Activated CD4-positive, alpha-beta T cell treated with anti-CD3 and anti-CD28 coated beads, Interleukin-10, Interleukin-2, amounts not matched to agents 100 ng/mL and 50 ng/mL, durations not matched to agents 16 hours and 8 hours (primary cell): Measurements from ENCODE around the gene DAB1.

Experiments used
- DNase-seq: peaks from one replicate; pipeline ENCODE4 v3.0.0-alpha.2; 2020

DAB1 gene

DNA sequence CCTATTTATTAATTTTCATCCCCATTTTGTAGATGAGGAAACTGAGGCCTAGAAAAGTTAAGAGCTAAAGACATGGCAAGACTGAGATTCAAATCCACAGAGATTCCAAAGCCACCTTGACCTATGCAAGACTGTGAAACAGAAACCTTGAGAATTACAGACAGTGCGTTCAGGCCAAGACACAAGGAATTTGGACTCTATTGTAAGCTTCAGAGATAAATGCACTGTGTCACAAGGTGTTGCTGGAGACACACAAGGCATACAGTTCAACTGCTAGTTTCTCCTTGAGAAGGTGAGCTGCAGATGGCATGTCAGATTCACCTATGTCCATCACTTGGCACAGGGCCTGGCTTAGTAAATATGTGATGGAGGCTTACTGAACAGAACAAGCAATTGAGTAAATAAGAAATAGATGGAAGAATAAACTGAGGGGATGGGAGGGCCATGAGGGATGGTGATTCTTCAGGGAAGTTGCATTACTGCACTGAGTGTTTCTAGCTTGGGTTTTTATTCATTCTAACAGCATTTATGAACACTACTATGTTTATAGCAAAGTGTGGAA is 215.0 kb downstream of the DAB1 start:
- DNase-seq = no peak

- no peak for DNase-seq
Observed at GRCh38 chr1:57206038-57206437, 217.8 kb downstream of the DAB1 start.

DNA sequence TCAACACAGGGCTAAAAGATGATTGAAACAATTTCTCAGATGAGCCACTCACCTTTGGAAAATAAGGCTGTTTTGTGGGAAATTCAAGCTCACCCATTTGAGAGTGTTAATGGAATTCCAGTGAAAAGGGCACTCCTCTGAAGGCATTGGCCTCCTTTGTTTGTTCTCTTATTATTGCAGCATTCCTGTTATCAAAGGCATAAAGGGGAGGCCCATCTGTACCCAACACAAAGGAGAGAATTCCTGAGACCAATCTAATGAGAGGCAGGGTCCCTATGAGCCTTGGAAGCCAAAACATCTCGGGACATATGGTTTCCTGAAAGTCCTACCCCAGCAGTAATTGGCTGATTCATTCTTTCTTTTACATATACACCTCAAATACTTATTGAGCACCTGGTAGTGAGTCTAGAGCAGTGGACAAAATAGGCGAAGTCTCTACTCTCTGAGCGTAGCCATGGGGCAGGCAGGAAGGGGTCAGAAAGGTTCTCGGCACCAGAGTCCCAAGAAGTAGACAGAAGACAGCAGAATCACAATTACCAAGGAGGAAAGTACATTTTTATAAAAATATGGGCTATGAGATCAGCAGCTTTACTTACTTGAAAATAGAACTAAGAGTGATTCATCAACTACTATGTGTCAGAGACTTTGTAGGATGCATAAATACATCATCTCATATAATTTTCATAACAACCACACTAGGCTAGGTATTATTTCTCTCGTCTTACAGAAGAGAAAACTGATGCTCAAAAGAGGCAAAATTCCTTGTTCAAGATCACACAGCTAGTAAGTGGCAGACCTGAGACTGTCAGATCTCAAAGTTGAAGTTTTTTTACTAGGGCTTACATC is 218.7 kb downstream of the DAB1 start:
- DNase-seq = no peak

DNA sequence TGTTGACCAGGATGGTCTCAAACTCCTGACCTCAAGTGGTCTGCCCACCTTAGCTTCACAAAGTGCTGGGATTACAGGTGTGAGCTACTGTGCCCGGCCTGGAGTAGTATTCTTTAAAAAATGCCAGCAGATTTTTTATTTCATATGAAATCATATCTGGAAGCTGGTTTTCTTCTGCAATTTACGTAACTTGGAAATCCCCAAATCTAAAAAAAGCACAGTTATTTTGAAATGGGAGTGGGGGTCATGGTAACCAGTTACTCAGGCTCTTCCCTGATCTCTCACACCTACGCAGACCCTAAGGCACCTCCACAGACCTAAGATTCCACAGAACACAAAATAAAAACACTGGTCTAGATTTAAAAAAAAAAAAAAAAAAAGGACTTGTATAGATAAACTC is 219.8 kb downstream of the DAB1 start:
- DNase-seq = no peak

DNA sequence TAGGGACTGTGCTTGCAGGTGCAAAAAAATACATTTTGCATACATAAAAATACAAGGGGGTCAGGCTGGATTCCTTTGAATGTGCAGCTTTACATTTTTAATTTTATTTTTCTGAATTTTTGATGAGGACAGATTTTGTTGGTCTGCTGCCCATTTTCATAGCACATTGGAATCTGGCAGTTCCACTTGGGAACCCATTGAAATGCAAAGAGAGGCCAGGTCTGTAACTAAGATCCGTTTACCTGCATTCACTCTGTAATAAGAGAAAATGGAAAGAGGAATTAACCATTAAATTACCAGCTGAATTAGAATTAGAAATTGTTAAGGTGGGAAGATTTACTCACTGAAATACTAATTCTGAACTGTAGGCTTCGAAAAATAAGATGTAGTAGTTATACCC is 221.6 kb downstream of the DAB1 start:
- no peak for DNase-seq

GRCh38 chr1:57198912-57199311 is 224.9 kb downstream of the DAB1 start:
- DNase-seq = no peak

DNA sequence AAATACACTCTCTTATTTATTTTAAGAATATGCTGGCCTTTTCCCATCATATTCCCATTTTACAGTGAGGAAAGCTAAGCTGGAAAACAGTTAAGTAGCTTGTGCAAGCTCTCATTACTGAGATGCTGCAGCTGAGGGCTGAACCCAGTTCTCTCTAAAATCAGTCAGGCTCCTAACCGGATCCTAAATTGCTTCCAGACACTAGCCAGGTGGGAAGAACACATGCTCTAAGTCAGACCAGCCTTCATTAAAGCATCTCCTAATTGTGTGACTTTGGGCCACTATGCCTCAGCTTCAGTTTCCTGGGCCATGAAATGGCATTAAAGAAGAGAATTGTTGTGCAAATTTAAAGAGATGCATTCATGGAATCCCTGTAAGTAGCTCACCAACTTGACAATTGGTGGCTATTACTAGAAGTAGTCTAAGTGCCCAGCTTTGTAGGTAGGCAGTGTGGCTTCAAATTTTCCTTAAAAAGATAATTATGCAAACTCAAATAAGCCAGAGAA is 228.4 kb downstream of the DAB1 start:
- DNase-seq = no peak

- DNase-seq = no peak
Observed at GRCh38 chr1:57192222-57192621, 231.6 kb downstream of the DAB1 start.

- no peak for DNase-seq
Observed at GRCh38 chr1:57190898-57191297, 233.0 kb downstream of the DAB1 start.

DNA sequence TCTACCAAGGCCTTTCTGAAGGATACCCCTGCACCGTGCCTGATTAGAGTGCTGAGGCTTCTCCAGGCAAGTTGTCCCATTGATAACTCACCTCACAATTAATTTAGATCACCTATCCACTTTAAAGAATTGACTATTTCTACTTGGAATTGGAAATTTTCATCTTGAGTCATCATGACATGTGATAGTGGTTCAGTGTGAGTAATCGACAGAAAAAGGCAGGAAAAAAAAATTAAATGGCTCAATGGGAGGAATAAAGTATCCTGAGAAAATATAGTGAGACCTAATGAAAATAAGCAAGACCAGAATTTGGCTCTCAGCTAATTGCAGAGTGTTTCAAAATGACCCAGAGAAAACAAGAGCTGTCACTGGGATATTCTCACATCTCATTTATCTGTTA is 235.7 kb downstream of the DAB1 start:
- no peak for DNase-seq

DNA sequence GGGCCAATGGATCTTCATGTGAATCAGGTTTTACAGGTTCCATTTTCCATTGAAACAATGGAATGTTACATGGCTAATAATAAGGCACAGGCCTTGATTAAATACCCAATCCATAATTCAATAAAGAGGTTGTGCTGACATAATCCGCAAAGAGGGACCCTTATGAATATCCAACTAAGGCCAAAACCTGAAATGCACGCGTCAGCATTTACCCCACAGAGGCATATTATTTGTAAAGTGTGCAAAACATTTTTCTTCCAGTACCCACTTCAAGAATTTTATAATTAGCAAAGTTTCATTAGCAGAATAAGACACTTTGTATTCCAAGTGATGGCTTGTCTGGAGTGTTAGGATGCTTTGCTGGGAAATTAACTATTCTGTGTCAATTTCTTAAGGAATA is 237.4 kb downstream of the DAB1 start:
- DNase-seq = no peak

GRCh38 chr1:57179001-57179400 is 244.9 kb downstream of the DAB1 start:
- DNase-seq = no peak

DNA sequence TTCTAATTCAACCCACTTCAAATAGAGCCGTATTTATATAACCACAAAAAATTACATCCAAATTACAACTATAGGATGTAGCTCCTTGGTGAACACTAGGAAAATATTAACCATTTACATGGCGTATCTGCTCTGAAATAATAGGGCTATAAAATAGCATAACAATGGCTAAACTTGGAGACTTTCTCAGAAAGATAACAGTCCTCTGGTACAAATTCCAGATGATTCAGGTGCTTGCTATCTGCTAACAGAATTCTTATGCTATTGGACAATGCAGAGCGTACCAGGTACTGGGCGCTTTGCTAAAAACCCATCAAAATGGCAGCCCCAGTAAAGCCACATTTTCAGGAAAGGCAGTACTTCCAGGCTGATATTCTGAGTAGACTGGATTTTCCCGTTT is 248.4 kb downstream of the DAB1 start:
- DNase-seq = no peak

DNA sequence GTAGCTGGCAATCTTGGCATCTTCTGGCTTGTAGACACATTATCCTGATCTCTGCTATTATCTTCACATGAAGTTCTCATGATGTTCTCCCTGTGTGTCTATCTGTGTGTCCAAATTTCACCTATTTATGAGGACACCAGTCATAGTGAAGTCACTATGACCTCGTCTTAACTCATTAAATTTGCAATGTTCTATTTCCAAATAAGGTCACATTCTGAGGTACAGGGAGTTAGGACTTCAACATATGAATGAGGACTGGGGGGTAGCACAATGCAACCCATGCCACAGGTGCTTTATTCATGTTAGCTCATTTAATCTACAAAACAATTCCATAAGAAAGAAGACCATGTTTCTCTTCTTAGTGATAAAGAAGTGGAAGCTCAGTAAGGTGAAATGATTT is 251.8 kb downstream of the DAB1 start:
- no peak for DNase-seq

GRCh38 chr1:57167997-57168396 is 255.9 kb downstream of the DAB1 start:
- peak; percentile 40 for DNase-seq

DNA sequence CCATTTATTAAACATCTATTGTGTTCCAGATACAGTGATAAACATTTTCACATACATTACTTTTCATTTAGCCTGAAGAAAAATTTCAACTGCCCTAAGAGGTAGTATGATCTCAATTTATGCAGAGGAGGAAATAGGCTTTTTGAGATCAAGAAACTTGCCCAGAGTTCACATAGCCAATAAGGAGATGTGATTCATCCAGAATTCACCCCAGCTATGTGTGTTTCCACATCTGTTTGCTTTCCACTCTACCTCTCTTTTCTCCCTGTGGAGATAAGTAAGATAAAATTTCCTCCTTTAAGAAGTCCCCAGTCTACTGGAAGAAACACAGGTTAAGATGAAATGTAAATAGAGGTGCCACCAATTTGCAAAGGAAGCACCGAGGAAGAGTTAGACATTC is 258.3 kb downstream of the DAB1 start:
- no peak for DNase-seq

- peak; percentile 2 for DNase-seq
Observed at GRCh38 chr1:57164584-57164983, 259.3 kb downstream of the DAB1 start.

- DNase-seq = no peak
Observed at GRCh38 chr1:57163789-57164188, 260.1 kb downstream of the DAB1 start.

DNA sequence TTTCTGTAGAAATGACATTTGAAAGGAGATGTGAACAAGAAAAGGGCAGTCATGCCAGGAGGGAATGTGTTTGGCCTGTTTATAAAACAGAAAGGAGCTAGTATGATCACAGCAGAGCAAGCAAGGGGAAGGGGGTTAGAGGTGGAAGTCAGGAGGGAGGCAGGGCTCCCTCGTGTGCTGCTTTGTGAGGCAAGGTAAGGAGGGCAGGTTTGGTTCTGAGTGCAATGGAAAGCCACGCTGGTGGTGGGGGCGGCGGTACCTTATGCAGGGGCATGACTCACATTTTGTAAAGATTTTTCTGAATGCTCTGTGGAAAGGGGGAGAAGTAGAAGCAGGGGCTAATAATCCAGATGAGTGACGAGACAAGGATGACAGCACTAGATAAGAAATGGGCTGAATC is 260.5 kb downstream of the DAB1 start:
- peak; percentile 5 for DNase-seq

- no peak for DNase-seq
Observed at GRCh38 chr1:57162607-57163261, 261.1 kb downstream of the DAB1 start.

- DNase-seq = no peak
Observed at GRCh38 chr1:57160594-57160993, 263.3 kb downstream of the DAB1 start.

DNA sequence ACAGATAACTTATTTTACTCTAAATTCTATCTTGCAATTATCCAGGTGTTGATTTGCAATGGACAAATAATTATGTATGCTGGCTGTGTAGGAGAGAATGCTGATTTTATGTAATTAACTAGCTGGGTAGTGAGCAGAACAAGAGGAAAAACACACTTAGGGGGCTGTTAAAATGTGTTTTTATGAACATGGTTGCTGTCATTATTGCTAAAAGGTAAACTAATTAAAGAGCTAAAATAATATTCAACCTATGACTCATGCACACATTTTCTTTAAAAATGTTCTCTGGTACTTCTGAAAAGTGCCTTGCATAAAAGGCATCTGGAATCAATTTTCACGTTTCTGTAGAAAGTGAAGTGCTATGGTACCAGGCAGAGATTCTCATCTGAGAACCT is 265.3 kb downstream of the DAB1 start:
- no peak for DNase-seq

DNA sequence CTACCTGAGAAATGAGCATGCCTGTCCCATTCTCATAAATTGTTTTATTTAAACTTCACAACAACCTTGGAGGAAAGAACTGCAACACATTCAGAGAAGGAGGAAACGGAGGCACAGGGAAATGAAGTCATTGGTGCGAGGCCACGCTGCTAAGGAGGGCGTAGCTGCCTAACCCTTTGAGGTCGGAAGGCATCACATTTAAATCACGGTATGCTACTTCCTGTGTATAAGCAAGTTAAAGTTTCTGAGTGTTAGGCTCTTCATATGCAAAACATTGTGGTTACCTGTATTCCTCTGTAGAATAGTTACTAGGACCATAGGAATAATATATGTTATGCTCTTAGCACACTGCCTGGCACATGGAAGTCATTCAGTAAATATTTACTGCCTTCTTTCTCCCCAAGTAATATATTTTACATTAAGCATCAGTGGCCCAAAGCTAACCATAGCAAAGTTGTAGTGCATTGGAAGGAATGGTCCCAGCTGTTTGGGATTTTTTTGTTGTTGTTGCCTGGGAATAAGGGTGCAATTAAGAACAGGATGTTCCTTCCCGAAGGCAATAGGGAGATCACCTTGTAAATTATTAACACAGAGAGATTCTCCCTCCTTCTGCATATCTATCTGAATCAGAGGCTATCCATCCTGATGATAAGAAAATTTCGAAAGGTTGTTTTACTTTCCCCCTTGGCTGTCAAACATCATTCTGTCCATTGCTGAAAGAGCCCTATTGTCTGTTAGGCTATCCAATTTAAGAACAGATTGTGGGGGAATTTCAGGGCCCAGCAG is 265.8 kb downstream of the DAB1 start:
- no peak for DNase-seq
